A549 (cell line): Measurements from ENCODE around the gene C5orf63. TPM values are rescaled to one million over a fixed set of nuclear protein-coding genes. Genes with fewer than 3 reads are reported as not detected.

Experiments used
- ATAC-seq, 2 experiments: fragments of 200-7000 bp in 1 of 2; fragments of >200 bp in 1 of 2; cut with Nextera tagmentation in 1 of 2; cut with Tn5 transposase in 1 of 2; 3 replicates each; pipeline versions ENCODE4 v1.8.0 to v1.9.1; 2018 to 2020; ENCODE audit warnings: mild to moderate bottlenecking in 1 of 2, moderate library complexity in 1 of 2
- CTCF ChIA-PET: fragments of 300-600 bp; sonication (Branson Sonifier 250); formaldehyde crosslinking; extraction: SDS; loops from one replicate; lab custom pipeline; 2021; ENCODE audit warnings: antibody characterized with exemption, inconsistent platforms; lab: Yijun Ruan, JAX
- POLR2A ChIA-PET: fragments of 350-600 bp; formaldehyde crosslinking; extraction: SDS; loops from one replicate; lab custom pipeline; 2021; ENCODE audit warnings: antibody characterized with exemption, inconsistent platforms; lab: Yijun Ruan, JAX
- DNase-seq, 2 experiments: peaks; one replicate each; pipeline versions ENCODE4 v3.0.0 to v3.0.0-alpha.2; 2011 to 2016; ENCODE audit warnings: low read depth in 1 of 2, low spot score in 1 of 2
- FAIRE-seq: peaks from 2 replicates; lab custom pipeline; 2011; peaks lifted over from hg19 to GRCh38; lab: Jason Lieb, UNC
- H3K27ac ChIP-seq, 2 experiments: fragments of >200 bp; sonication (Bioruptor Twin); formaldehyde crosslinking; 3 replicates each; pipeline ENCODE4 v1.5.1; 2016 to 2017
- H3K4me1 ChIP-seq: fragments of >200 bp; sonication (Bioruptor Twin); formaldehyde crosslinking; 3 replicates; pipeline ENCODE4 v1.6.1; 2016
- H3K4me2 ChIP-seq: fragments of >200 bp; sonication (Bioruptor Twin); formaldehyde crosslinking; 3 replicates; pipeline ENCODE4 v1.6.1; 2016
- H3K4me3 ChIP-seq: fragments of >200 bp; sonication (Bioruptor Twin); formaldehyde crosslinking; 3 replicates; pipeline ENCODE4 v1.5.1; 2016
- H3K9me3 ChIP-seq: fragments of >200 bp; sonication (Bioruptor Twin); formaldehyde crosslinking; 3 replicates; pipeline ENCODE4 v1.6.1; 2016
- BCL3 ChIP-seq: fragments of >200 bp; sonication (Bioruptor Twin); formaldehyde crosslinking; IDR thresholded peaks from 3 replicates; pipeline ENCODE4 v1.6.1; 2016
- BHLHE40 ChIP-seq: IDR thresholded peaks from 2 replicates; pipeline ENCODE4 v1.6.1; 2012; ENCODE audit warnings: low read depth, low read length, inconsistent platforms
- CTCF ChIP-seq: fragments of >200 bp; sonication (Bioruptor Twin); formaldehyde crosslinking; IDR thresholded peaks from 3 replicates; pipeline ENCODE4 v1.5.1; 2016
- E2F6 ChIP-seq: IDR thresholded peaks from 2 replicates; pipeline ENCODE4 v1.6.1; 2012; ENCODE audit warnings: low read depth, borderline replicate concordance
- FOSB ChIP-seq: fragments of 250-450 bp; sonication (Bioruptor Pico); IDR thresholded peaks from 2 replicates; pipeline ENCODE4 v1.5.0; 2020; ENCODE audit warnings: mild to moderate bottlenecking, moderate library complexity
- FOSL2 ChIP-seq, 2 experiments: fragments of 450-650 bp in 1 of 2; fragments of >200 bp in 1 of 2; sonication (Bioruptor Twin) in 1 of 2; formaldehyde crosslinking; IDR thresholded peaks; 2 replicates each; pipeline versions ENCODE4 v1.5.0 to v1.6.1; 2016 to 2020; ENCODE audit warnings: mild to moderate bottlenecking in 1 of 2, moderate library complexity in 1 of 2
- HDAC2 ChIP-seq: fragments of 200-600 bp; sonication (generic); IDR thresholded peaks from 2 replicates; pipeline ENCODE4 v1.6.1; 2016
- HES2 ChIP-seq: fragments of >200 bp; sonication (Bioruptor Twin); formaldehyde crosslinking; IDR thresholded peaks from 2 replicates; pipeline ENCODE4 v1.6.1; 2016
- HEYL ChIP-seq: fragments of 250-450 bp; sonication (Bioruptor Pico); IDR thresholded peaks from 2 replicates; pipeline ENCODE4 v1.8.0; 2021; ENCODE audit warnings: mild to moderate bottlenecking, moderate library complexity
- HOXB5 ChIP-seq: fragments of 250-450 bp; sonication (Bioruptor Pico); IDR thresholded peaks from 2 replicates; pipeline ENCODE4 v1.5.0; 2020; ENCODE audit warnings: mild to moderate bottlenecking, moderate library complexity
- KDM1A ChIP-seq: fragments of 200-600 bp; sonication (generic); IDR thresholded peaks from 2 replicates; pipeline ENCODE4 v1.6.1; 2016; ENCODE audit warnings: low read depth, mild to moderate bottlenecking
- MAFK ChIP-seq: fragments of 450-650 bp; IDR thresholded peaks from 2 replicates; pipeline ENCODE4 v1.6.1; 2014; ENCODE audit not compliant: partially characterized antibody
- NFE2L2 ChIP-seq: fragments of 150-350 bp; conservative IDR thresholded peaks from 2 replicates; pipeline ENCODE4 v1.6.1; 2014; ENCODE audit warnings: low read length
- NPAS2 ChIP-seq: fragments of 250-450 bp; sonication (Bioruptor Pico); IDR thresholded peaks from 2 replicates; pipeline ENCODE4 v1.8.0; 2022; ENCODE audit warnings: mild to moderate bottlenecking, moderate library complexity, borderline replicate concordance
- REST ChIP-seq: fragments of 200-600 bp; sonication (generic); IDR thresholded peaks from 2 replicates; pipeline ENCODE4 v1.6.1; 2016; ENCODE audit warnings: antibody characterized with exemption, mild to moderate bottlenecking, moderate library complexity
- RFX5 ChIP-seq: fragments of 450-650 bp; IDR thresholded peaks from 2 replicates; pipeline ENCODE4 v1.7.1; 2014; ENCODE audit warnings: antibody characterized with exemption, mild to moderate bottlenecking, moderate library complexity
- RNF2 ChIP-seq: fragments of 200-600 bp; sonication (generic); IDR thresholded peaks from 2 replicates; pipeline ENCODE4 v1.6.1; 2016; ENCODE audit warnings: low read depth, mild to moderate bottlenecking, antibody characterized with exemption, moderate library complexity, borderline replicate concordance
- SREBF2 ChIP-seq: fragments of 450-650 bp; IDR thresholded peaks from 2 replicates; pipeline ENCODE4 v1.6.1; 2014; ENCODE audit warnings: mild to moderate bottlenecking, moderate library complexity
- TFCP2L1 ChIP-seq: fragments of 250-450 bp; sonication (Bioruptor Pico); IDR thresholded peaks from 2 replicates; pipeline ENCODE4 v1.5.0; 2021; ENCODE audit warnings: mild to moderate bottlenecking
- ZFP36 ChIP-seq: fragments of 450-650 bp; IDR thresholded peaks from 2 replicates; pipeline ENCODE4 v1.6.1; 2014; ENCODE audit warnings: borderline replicate concordance; ENCODE audit not compliant: partially characterized antibody
- ZNF302 ChIP-seq: fragments of 250-450 bp; sonication (Bioruptor Pico); IDR thresholded peaks from 2 replicates; pipeline ENCODE4 v1.9.0; 2021; ENCODE audit warnings: inconsistent platforms, mild to moderate bottlenecking, moderate library complexity
- ZSCAN20 ChIP-seq: fragments of 250-450 bp; sonication (Bioruptor Pico); IDR thresholded peaks from 2 replicates; pipeline ENCODE4 v1.8.0; 2022; ENCODE audit warnings: mild to moderate bottlenecking, moderate library complexity
- WGBS: methylation state at CpG from one replicate; pipeline ENCODE4 v1.1.6; 2017; ENCODE audit errors: missing lambda C conversion rate; 5-methylcytosine and 5-hydroxymethylcytosine counted together
- polyA plus RNA-seq, 4 experiments: library from polyadenylated mRNA; depleted of rRNA in 3 of 4; stranded (reverse); fragments of >200 nt; fragmentation: RNase III in 1 of 4; extraction: RNeasy Plus Mini Kit Qiagen cat#74134 plus additional on column Dnase treatment in 1 of 4; gene quantifications; 2 replicates in 3 of 4; 3 replicates in 1 of 4; pipeline ENCODE4 v1.2.3, GENCODE V29; 2011 to 2017

Gene C5orf63
- polyA plus RNA-seq, 2 of the 4 experiments (the other 2 are of a cell fraction) = 4.1 to 10.9 TPM

- DNase-seq = no peak
- no peaks in the 10 kb centered on the region for H3K4me1 ChIP-seq
- no peak overlapping the region for H3K27ac ChIP-seq
- no peaks in the 10 kb centered on the region for H3K9me3 ChIP-seq
- ATAC-seq = no peak
- no peak for FAIRE-seq
- ChIA-PET POLR2A (no interaction called here), CTCF (no interaction called here)
- no peak overlapping the region for H3K4me3 ChIP-seq
- WGBS = 44% methylated on average over 3 of the region's 3 CpGs
- TF ChIP-seq REST (no peak), BCL3 (no peak), FOSL2 (IDR thresholded peaks at IDR 0.05) (no peak), FOSL2 (CRISPR knock-in tag; IDR thresholded peaks at IDR 0.05) (no peak), E2F6 (no peak), HES2 (no peak), HDAC2 (no peak), HEYL (CRISPR knock-in tag) (no peak), ZNF302 (CRISPR knock-in tag) (no peak), MAFK (no peak), TFCP2L1 (CRISPR knock-in tag) (no peak)
- H3K4me2 ChIP-seq = no peak overlapping the region
Observed at GRCh38 chr5:127022846-127023245, 50.5 kb downstream of the C5orf63 start.

GRCh38 chr5:127019928-127020327, 53.4 kb downstream of the C5orf63 start:
- H3K4me1 ChIP-seq = no peaks in the 10 kb centered on the region
- H3K27ac ChIP-seq = no peak overlapping the region
- no peak overlapping the region for H3K4me3 ChIP-seq
- no peak for ATAC-seq
- no peak for DNase-seq
- FAIRE-seq = no peak
- 29% methylated on average over 1 of the region's 1 CpG for WGBS
- ChIA-PET CTCF (interaction anchor here (0.6 kb wide), 1 partner anchor 408 kb away, joined by 3 read pairs; no protein-coding TSS in a partner anchor), POLR2A (no interaction called here)
- no peak overlapping the region for H3K4me2 ChIP-seq
- no peaks in the 10 kb centered on the region for H3K9me3 ChIP-seq
- TF ChIP-seq NFE2L2 = no peak
- TF ChIP-seq KDM1A = no peak
- no peak for TF ChIP-seq FOSB (CRISPR knock-in tag)
- no peak for TF ChIP-seq RFX5
- TF ChIP-seq REST = no peak
- TF ChIP-seq HOXB5 = no peak
- TF ChIP-seq BCL3 = no peak
- TF ChIP-seq SREBF2 = no peak
- no peak for TF ChIP-seq NPAS2 (CRISPR knock-in tag)
- no peak for TF ChIP-seq TFCP2L1 (CRISPR knock-in tag)
- TF ChIP-seq BHLHE40 = no peak
- no peak for TF ChIP-seq ZSCAN20 (CRISPR knock-in tag)
- TF ChIP-seq RNF2 = no peak
- TF ChIP-seq ZFP36 = no peak
- TF ChIP-seq CTCF = no peak
